GM18526 (cell line): ENCODE measurements around the gene PXN.

ENCODE experiments used
- POLR2A ChIP-seq: IDR thresholded peaks from 3 replicates; pipeline ENCODE4 v1.6.1; 2011; ENCODE audit not compliant: insufficient read length; ENCODE audit errors: extremely low read depth

Gene PXN

GRCh38 chr12:120266180-120266870 lies 795 bp upstream of the PXN start:
- TF ChIP-seq POLR2A: no peak

- TF ChIP-seq POLR2A: no peak
Observed at GRCh38 chr12:120264904-120265472, 542 bp downstream of the PXN start.

GRCh38 chr12:120264086-120264903 lies 1.2 kb downstream of the PXN start:
- TF ChIP-seq POLR2A: no peak

GRCh38 chr12:120263748-120264085 lies 1.8 kb downstream of the PXN start:
- TF ChIP-seq POLR2A: no peak

GRCh38 chr12:120262852-120263747 lies 2.4 kb downstream of the PXN start:
- no peak for TF ChIP-seq POLR2A

- no peak for TF ChIP-seq POLR2A
Observed at GRCh38 chr12:120261951-120262851, 3.3 kb downstream of the PXN start.

GRCh38 chr12:120260607-120261006 lies 4.9 kb downstream of the PXN start:
- no peak for TF ChIP-seq POLR2A

GRCh38 chr12:120259418-120260202 lies 5.9 kb downstream of the PXN start:
- no peak for TF ChIP-seq POLR2A

- TF ChIP-seq POLR2A: no peak
Observed at GRCh38 chr12:120258323-120258896, 7.1 kb downstream of the PXN start.

- TF ChIP-seq POLR2A: no peak
Observed at GRCh38 chr12:120257041-120257821, 8.3 kb downstream of the PXN start.

- TF ChIP-seq POLR2A: no peak
Observed at GRCh38 chr12:120254809-120255208, 10.7 kb downstream of the PXN start.
